Thyroid gland (tissue), 4 donors: Measurements from ENCODE around the gene HSPA5.

ENCODE experiments used
- CTCF ChIP-seq, 6 experiments: fragments of 200-600 bp in 3 of 6; fragments of 450-650 bp in 3 of 6; sonication (generic) in 3 of 6; IDR thresholded peaks; one replicate each; pipeline ENCODE4 v1.5.1; 2016 to 2019; ENCODE audit warnings: antibody characterized with exemption in 6 of 6, mild to moderate bottlenecking in 2 of 6, inconsistent platforms in 1 of 6, moderate library complexity in 1 of 6
- POLR2A ChIP-seq, 2 donors: fragments of 450-650 bp; IDR thresholded peaks; one replicate each; pipeline ENCODE4 v1.6.1; 2017; ENCODE audit warnings: antibody characterized with exemption in 2 of 2, mild to moderate bottlenecking in 2 of 2, moderate library complexity in 1 of 2

- TF ChIP-seq CTCF (IDR thresholded peaks at IDR 0.05) = no peak
- TF ChIP-seq POLR2A (IDR thresholded peaks at IDR 0.05) = no peak
These were observed 27.0 kb downstream of the HSPA5 start for GRCh38 chr9:125214186-125214585.
